AG20443 (cell line): Measurements from ENCODE around the gene PRKAG3.
"Not testable (repeated sequence)": the region's sequence is repeated elsewhere in the genome, so short reads cannot be mapped to it uniquely, and the experiment has no call there.

Experiments
- DNase-seq: peaks from one replicate; pipeline ENCODE4 v3.0.0; 2012; ENCODE audit warnings: low spot score, mixed read lengths

The PRKAG3 gene

GRCh38 chr2:218863021-218863520 is 31.5 kb upstream of the PRKAG3 start:
- DNase-seq: no peak

DNA sequence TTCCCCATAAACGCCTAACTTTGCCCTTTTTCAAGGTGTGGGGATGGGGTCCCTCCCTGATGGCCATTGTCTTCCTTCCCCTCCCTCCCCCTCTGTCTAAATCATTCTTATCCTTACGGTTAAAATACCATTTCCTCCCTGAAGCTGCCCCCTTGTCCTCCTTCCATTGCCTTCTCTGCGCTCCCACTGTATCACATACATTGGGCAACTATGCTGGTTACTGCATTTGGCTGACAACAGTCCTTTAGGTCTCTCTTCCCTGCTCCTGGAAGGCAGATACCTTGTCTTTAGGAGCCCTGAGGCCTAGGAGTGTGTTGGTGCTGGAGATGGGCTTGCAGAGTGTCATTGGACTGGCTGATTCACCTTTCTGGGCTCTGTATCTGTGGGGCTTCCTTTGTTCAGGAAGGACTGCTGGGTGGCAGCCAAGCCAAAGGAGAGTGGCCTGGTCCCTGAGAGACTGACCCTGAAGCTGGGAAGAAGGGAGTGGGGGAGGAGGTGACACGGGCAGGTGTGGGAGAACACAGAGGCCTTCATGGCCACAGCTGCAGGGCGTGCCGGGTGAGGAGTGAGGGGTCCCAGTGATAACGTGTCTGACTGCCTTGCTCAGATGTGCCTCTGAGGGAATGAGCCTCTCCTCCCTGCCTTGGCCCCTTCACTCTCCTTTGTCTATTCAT is 30.2 kb upstream of the PRKAG3 start:
- DNase-seq: no peak

- DNase-seq: no peak
Measured at GRCh38 chr2:218860950-218861381, 29.4 kb upstream of the PRKAG3 start.

GRCh38 chr2:218859988-218860831 is 28.6 kb upstream of the PRKAG3 start:
- DNase-seq: no peak

GRCh38 chr2:218859556-218859987 is 28.0 kb upstream of the PRKAG3 start, which contains the start of gene WNT6:
Gene WNT6 (plus strand): TSS chr2:218859805. CDS start chr2:218860038, 233 bp downstream.
- DNase-seq: peak; percentile 58

DNA sequence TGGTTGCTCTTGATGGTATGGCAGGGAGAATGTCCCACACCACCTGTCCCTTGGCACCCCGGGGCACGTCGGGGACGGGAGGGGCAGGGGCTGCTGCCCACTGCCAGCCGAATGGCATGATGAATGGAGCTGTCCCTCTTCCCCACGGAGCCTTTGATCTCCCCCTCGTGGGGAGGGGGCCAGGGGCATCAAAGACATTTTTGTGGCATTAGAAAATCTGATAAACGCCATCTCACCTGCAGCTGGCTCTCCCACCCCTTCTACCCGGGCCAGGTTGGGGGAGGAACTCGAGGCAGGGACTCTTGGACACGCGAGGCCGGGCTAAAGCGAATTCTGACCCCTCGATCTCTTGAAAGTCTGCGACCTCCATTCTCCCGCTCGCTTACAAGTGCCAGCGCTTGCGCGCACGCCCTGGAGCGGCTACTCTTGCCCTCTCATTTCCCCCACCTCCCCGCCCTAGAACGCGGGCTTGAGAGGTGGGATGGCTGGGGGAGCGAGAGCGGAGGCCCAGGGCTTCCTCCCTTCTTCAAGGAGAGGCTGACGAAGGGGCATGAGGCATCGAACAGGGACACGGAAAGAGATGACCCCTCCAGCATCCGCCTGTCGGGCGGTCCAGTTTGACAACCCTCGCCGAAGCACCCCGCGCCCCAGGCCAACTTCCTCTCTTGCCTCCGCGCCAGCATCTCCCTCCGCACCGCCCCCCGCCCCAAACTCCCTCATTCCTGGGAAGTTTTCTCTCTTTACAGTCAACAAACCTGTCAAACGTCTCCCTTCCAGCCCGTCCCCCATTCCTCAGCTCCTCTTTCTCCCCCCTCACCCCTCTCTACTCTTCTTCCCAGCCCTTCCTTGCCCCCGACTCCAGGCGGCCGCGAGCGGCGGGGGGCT is 27.3 kb upstream of the PRKAG3 start:
- no peak for DNase-seq

- no peak for DNase-seq
Measured at GRCh38 chr2:218858138-218858445, 26.5 kb upstream of the PRKAG3 start.

GRCh38 chr2:218857371-218858137 is 26.0 kb upstream of the PRKAG3 start:
- no peak for DNase-seq

DNA sequence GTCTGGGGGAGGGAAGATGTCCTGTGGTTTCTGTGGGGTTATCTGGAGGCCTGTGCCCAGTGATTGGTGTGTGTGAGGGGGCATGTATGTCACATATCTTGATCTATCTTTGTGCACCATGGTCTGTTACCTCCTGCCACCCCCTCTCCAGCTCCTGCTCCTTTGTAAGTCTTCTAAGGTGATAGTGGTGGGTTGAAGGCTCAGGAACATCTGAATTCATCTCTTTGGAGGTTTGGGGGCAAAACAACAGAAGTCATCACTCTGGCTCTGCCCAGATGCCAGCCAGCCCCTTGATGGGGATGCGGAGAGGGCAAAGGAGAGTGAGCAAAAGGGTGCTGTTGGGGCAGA is 25.3 kb upstream of the PRKAG3 start:
- DNase-seq: no peak

GRCh38 chr2:218856167-218856895 is 24.7 kb upstream of the PRKAG3 start:
- no peak for DNase-seq

GRCh38 chr2:218855305-218856166 is 23.9 kb upstream of the PRKAG3 start:
- no peak for DNase-seq

DNA sequence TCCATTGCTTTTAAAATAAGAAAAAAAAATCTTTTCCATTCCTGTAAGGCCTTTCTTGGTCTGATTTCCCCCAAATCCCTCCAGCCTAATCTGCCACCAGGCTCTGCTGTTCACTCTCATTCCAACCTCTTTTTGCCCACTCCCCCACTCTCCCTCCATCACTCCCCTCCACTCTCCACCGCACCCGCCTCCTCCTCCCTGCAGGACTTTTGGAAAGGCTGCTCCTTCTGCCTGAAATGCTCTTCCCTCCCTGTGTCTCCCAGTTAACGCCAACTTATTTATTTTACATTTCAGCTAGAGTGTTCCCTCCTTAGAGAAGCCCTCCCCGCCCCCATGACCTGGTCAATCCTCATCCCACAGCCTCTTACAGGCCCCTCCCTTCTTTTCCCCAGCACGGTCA is 23.3 kb upstream of the PRKAG3 start:
- DNase-seq: no peak

DNA sequence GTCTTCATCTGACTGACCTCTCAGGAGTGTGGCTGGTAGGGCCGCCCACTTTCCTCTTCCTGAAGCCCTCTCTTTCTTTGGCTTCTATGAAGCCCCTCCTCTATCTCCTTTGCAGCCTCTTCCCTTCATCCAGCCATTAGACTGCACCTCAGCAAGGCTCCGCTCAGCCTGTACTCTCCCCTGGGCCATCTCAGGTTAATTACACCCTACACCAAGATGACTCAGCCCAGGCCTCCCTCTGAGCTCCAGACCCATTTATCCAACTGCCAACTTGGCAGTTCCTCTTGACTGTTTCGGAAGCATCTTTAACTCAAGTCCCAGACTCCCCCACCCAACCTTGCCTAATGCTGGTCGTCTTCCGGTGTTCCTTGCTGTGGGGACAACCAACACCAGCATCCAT is 22.2 kb upstream of the PRKAG3 start:
- DNase-seq: no peak

GRCh38 chr2:218852911-218853667 is 21.5 kb upstream of the PRKAG3 start:
- DNase-seq: peak; percentile 61

DNA sequence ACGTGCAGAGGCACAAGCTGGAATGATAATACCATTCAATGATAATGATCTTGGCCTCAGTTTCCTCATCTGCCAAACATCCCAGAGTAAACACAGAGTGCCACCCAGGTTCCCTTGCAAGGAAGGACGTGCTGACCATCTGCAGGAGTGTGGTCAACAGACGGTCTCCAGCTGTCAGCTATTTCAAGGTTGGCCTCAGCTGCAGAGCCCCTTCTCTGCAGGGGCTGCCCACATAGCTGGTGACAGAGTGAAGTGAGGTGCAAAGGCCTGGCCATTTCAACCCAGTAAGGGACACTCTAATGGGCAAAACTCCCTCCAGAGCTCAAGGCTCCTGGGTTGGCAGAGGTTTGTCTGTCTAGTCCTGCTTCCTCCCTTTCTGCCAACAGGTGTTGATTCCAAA is 19.7 kb upstream of the PRKAG3 start:
- no peak for DNase-seq

- no peak for DNase-seq
Measured at GRCh38 chr2:218850796-218851195, 19.2 kb upstream of the PRKAG3 start.

- no peak for DNase-seq
Measured at GRCh38 chr2:218849721-218850120, 18.1 kb upstream of the PRKAG3 start.

GRCh38 chr2:218846963-218847362 is 15.4 kb upstream of the PRKAG3 start:
- not testable (repeated sequence) for DNase-seq

GRCh38 chr2:218844334-218844733 is 12.7 kb upstream of the PRKAG3 start:
- not testable (repeated sequence) for DNase-seq
